Mesenteric fat pad (tissue), 1 donor: ENCODE measurements around the gene FAHD2A. TPM values are rescaled to one million over a fixed set of nuclear protein-coding genes. Genes with fewer than 3 reads are reported as not detected.
"Not testable (repeated sequence)": the region's sequence is repeated elsewhere in the genome, so short reads cannot be mapped to it uniquely, and the experiment has no call there.

Experiments
- DNase-seq: peaks from one replicate; pipeline ENCODE4 v3.0.0-alpha.2; 2020; ENCODE audit warnings: low spot score
- total RNA-seq: library from RNA; stranded (reverse); fragmentation: NEBNext Ultra II Directional; extraction: Animal tissue kit (Norgen Biotek cat#: 25700); gene quantifications from one replicate; pipeline ENCODE4 v1.2.1, GENCODE V29; 2021
- donor health status: DM: yes; HTN: yes; CAD: no.

Gene FAHD2A
- total RNA-seq, 1 donor from 2014 or later, result 18.5 TPM

GRCh38 chr2:95389245-95390119 lies 13.0 kb upstream of the FAHD2A start:
- peak; percentile 89 for DNase-seq

- DNase-seq, result peak; percentile 67
Observed at GRCh38 chr2:95390272-95390880, 12.1 kb upstream of the FAHD2A start.

- peak; percentile 62 for DNase-seq
Observed at GRCh38 chr2:95390881-95391321, 11.6 kb upstream of the FAHD2A start.

GRCh38 chr2:95391641-95392310 lies 10.7 kb upstream of the FAHD2A start:
- peak; percentile 67 for DNase-seq

- peak; percentile 16 for DNase-seq
Observed at GRCh38 chr2:95392320-95392719, 10.2 kb upstream of the FAHD2A start.

- DNase-seq, result no peak
Observed at GRCh38 chr2:95392730-95393455, 9.6 kb upstream of the FAHD2A start.

- no peak for DNase-seq
Observed at GRCh38 chr2:95393901-95394300, 8.6 kb upstream of the FAHD2A start.

GRCh38 chr2:95399061-95399460 lies 3.4 kb upstream of the FAHD2A start:
- no peak for DNase-seq

- DNase-seq, result no peak
Observed at GRCh38 chr2:95401480-95401879, 1.0 kb upstream of the FAHD2A start.

GRCh38 chr2:95402004-95402369 lies 521 bp upstream of the FAHD2A start:
- not testable (repeated sequence) for DNase-seq

GRCh38 chr2:95403204-95403721 lies 755 bp downstream of the FAHD2A start:
- not testable (repeated sequence) for DNase-seq

- not testable (repeated sequence) for DNase-seq
Observed at GRCh38 chr2:95403824-95404223, 1.3 kb downstream of the FAHD2A start.

GRCh38 chr2:95404676-95405075 lies 2.2 kb downstream of the FAHD2A start:
- DNase-seq, result not testable (repeated sequence)

- DNase-seq, result not testable (repeated sequence)
Observed at GRCh38 chr2:95411239-95411638, 8.7 kb downstream of the FAHD2A start.

- not testable (repeated sequence) for DNase-seq
Observed at GRCh38 chr2:95414015-95414594, 11.6 kb downstream of the FAHD2A start.

GRCh38 chr2:95415138-95415537 lies 12.6 kb downstream of the FAHD2A start:
- DNase-seq, result not testable (repeated sequence)

GRCh38 chr2:95415561-95415960 lies 13.1 kb downstream of the FAHD2A start:
- DNase-seq, result not testable (repeated sequence)

GRCh38 chr2:95427196-95427867 lies 24.8 kb downstream of the FAHD2A start:
- DNase-seq, result not testable (repeated sequence)

- DNase-seq, result not testable (repeated sequence)
Observed at GRCh38 chr2:95429748-95430467, 27.4 kb downstream of the FAHD2A start.
